HG02870 (cell line): ENCODE data around the gene CDKN1A.

ENCODE experiments used
- ATAC-seq: cut with Tn5 transposase; IDR thresholded peaks from one replicate; pipeline ENCODE4 v1.9.1; 2021; ENCODE audit warnings: mild to moderate bottlenecking, moderate library complexity; ENCODE audit not compliant: unreplicated experiment

CDKN1A gene

GRCh38 chr6:36735110-36736071 lies 56.9 kb downstream of the CDKN1A start:
- ATAC-seq = no peak
